ENCODE data around the gene NHSL2. TPM values are rescaled to one million over a fixed set of nuclear protein-coding genes. Genes with fewer than 3 reads are reported as not detected.

The NHSL2 gene
- total and polyA plus RNA-seq, 8 donors, result 7.0 to 15.3 (median 9.5) TPM

- peak; percentile 62 to 91 for TF ChIP-seq CTCF (IDR thresholded peaks at IDR 0.05)
- peaks cover 0 to 4% of the 10 kb centered on the region in 2 donors for H3K4me1 ChIP-seq
- H3K36me3 ChIP-seq, result no peaks in the 10 kb centered on the region
- no peaks in the 10 kb centered on the region for H3K9me3 ChIP-seq
- ATAC-seq (peak; percentile 98), DNase-seq (peak; percentile 72 to 96 (median 89))
- intact Hi-C loops (cut with DNase I), result loop anchor here in 1 of 2 donors (5.0 kb wide), 1 partner anchor 109 kb away; no protein-coding TSS in a partner anchor
- peaks cover 0 to 30% of the 10 kb centered on the region in 2 donors for H3K27me3 ChIP-seq
- peak overlapping the region in 1 of 2 donors; percentile 48 for H3K27ac ChIP-seq
- no peak overlapping the region for H3K4me3 ChIP-seq
These were observed 107.8 kb downstream of the NHSL2 start for GRCh38 chrX:72018277-72019112.

- Histone ChIP-seq H3K36me3 (no peaks in the 10 kb centered on the region), H3K4me3 (no peak overlapping the region), H3K9me3 (no peaks in the 10 kb centered on the region), H3K27ac (no peak overlapping the region), H3K4me1 (peaks cover 0 to 4% of the 10 kb centered on the region in 2 donors), H3K27me3 (peaks cover 0 to 24% of the 10 kb centered on the region in 2 donors)
- TF ChIP-seq CTCF (IDR thresholded peaks at IDR 0.05), result no peak
- DNase-seq (no peak), ATAC-seq (no peak)
- intact Hi-C loops (cut with DNase I), result loop anchor here in 1 of 2 donors (5.0 kb wide), 1 partner anchor 108 kb away; no protein-coding TSS in a partner anchor
These were observed 108.8 kb downstream of the NHSL2 start for GRCh38 chrX:72019487-72019886.

GRCh38 chrX:72020204-72020603 is 109.6 kb downstream of the NHSL2 start:
- TF ChIP-seq CTCF (IDR thresholded peaks at IDR 0.05), result no peak
- intact Hi-C loops (cut with DNase I), result no loop called here
- Histone ChIP-seq H3K36me3 (no peaks in the 10 kb centered on the region), H3K4me1 (peaks cover 0 to 4% of the 10 kb centered on the region in 2 donors), H3K4me3 (no peak overlapping the region), H3K27me3 (peaks cover 0 to 17% of the 10 kb centered on the region in 2 donors), H3K9me3 (no peaks in the 10 kb centered on the region), H3K27ac (peak overlapping the region in 1 of 2 donors; percentile 26)
- ATAC-seq (no peak), DNase-seq (peak in 1 of 4 donors; percentile 72)

- TF ChIP-seq CTCF (IDR thresholded peaks at IDR 0.05), result no peak
- Histone ChIP-seq H3K4me1 (peaks cover 0 to 4% of the 10 kb centered on the region in 2 donors), H3K9me3 (no peaks in the 10 kb centered on the region), H3K27me3 (peaks cover 0 to 11% of the 10 kb centered on the region in 2 donors), H3K27ac (peak overlapping the region in 1 of 2 donors; percentile 26), H3K36me3 (no peaks in the 10 kb centered on the region), H3K4me3 (no peak overlapping the region)
- DNase-seq (no peak), ATAC-seq (no peak)
- intact Hi-C loops (cut with DNase I), result no loop called here
These were observed 110.1 kb downstream of the NHSL2 start for GRCh38 chrX:72020788-72021187.

- no peak for ATAC-seq
- TF ChIP-seq CTCF (IDR thresholded peaks at IDR 0.05), result peak; percentile 11 to 28
- Histone ChIP-seq H3K4me3 (no peak overlapping the region), H3K27ac (no peak overlapping the region), H3K9me3 (no peaks in the 10 kb centered on the region), H3K4me1 (peaks cover 0 to 4% of the 10 kb centered on the region in 2 donors), H3K27me3 (peaks cover 0 to 9% of the 10 kb centered on the region in 2 donors), H3K36me3 (no peaks in the 10 kb centered on the region)
- no peak for DNase-seq
- intact Hi-C loops (cut with DNase I), result no loop called here
These were observed 111.3 kb downstream of the NHSL2 start for GRCh38 chrX:72021975-72022374.

All from left lung (tissue), 10 donors.